Common myeloid progenitor, CD34-positive (primary cell): ENCODE results near the gene PKNOX2.

Source experiments
- CTCF ChIA-PET: fragments of 350-600 bp; sonication (Branson Sonifier 250); formaldehyde crosslinking; loops from one replicate; lab custom pipeline; 2021; ENCODE audit warnings: antibody characterized with exemption; lab: Charles Lee
- POLR2A ChIA-PET: fragments of 350-600 bp; sonication (Branson Sonifier 250); formaldehyde crosslinking; loops from one replicate; lab custom pipeline; 2021; ENCODE audit warnings: antibody characterized with exemption; lab: Charles Lee
- DNase-seq, 3 donors: peaks; one replicate each; pipeline versions ENCODE4 v3.0.0 to v3.0.0-alpha.2; 2013
- H3K27ac ChIP-seq, 2 experiments: 1 replicate in 1 of 2; 2 replicates in 1 of 2; pipeline ENCODE4 v1.7.0; 2013; ENCODE audit warnings: inconsistent platforms in 2 of 2, low read length in 2 of 2, mild to moderate bottlenecking in 2 of 2, low read depth in 1 of 2, moderate library complexity in 1 of 2; ENCODE audit not compliant: severe bottlenecking in 2 of 2, insufficient read depth in 1 of 2, poor library complexity in 1 of 2
- H3K27me3 ChIP-seq, 5 experiments: replicated peaks in 2 of 5; 1 replicate in 3 of 5; 2 replicates in 2 of 5; pipeline versions ENCODE4 v1.6.1 to v1.7.0; 2013; ENCODE audit warnings: low read length in 4 of 5, mild to moderate bottlenecking in 2 of 5, moderate library complexity in 2 of 5, inconsistent platforms in 1 of 5; ENCODE audit not compliant: insufficient read depth in 5 of 5, control insufficient read depth in 4 of 5
- H3K36me3 ChIP-seq, 4 experiments: 1 replicate in 2 of 4; 2 replicates in 2 of 4; pipeline versions ENCODE4 v1.6.1 to v1.7.0; 2013; ENCODE audit warnings: low read length in 3 of 4, control low read depth in 1 of 4, mild to moderate bottlenecking in 1 of 4; ENCODE audit not compliant: control insufficient read depth in 4 of 4, insufficient read depth in 4 of 4
- H3K4me1 ChIP-seq, 4 experiments: 1 replicate in 3 of 4; 2 replicates in 1 of 4; pipeline versions ENCODE4 v1.6.1 to v1.7.1; 2013; ENCODE audit warnings: low read length in 3 of 4, mild to moderate bottlenecking in 3 of 4, control low read depth in 1 of 4, inconsistent platforms in 1 of 4, moderate library complexity in 1 of 4; ENCODE audit not compliant: control insufficient read depth in 4 of 4, insufficient read depth in 4 of 4; ENCODE audit errors: control extremely low read depth in 1 of 4
- H3K4me3 ChIP-seq, 7 experiments: 1 replicate in 4 of 7; 2 replicates in 3 of 7; pipeline versions ENCODE4 v1.5.1 to v1.7.0; 2013; ENCODE audit warnings: mild to moderate bottlenecking in 7 of 7, low read length in 6 of 7, moderate library complexity in 6 of 7, inconsistent platforms in 2 of 7, low read depth in 2 of 7, control low read depth in 1 of 7; ENCODE audit not compliant: insufficient read depth in 4 of 7, control insufficient read depth in 1 of 7; ENCODE audit errors: extremely low read depth in 1 of 7
- H3K9me3 ChIP-seq, 5 experiments: 1 replicate in 4 of 5; 2 replicates in 1 of 5; pipeline versions ENCODE4 v1.6.1 to v1.7.1; 2013; ENCODE audit warnings: low read length in 4 of 5, mild to moderate bottlenecking in 2 of 5, inconsistent platforms in 1 of 5, low read depth in 1 of 5, moderate library complexity in 1 of 5; ENCODE audit not compliant: control insufficient read depth in 4 of 5, insufficient read depth in 2 of 5; ENCODE audit errors: control extremely low read depth in 1 of 5
- WGBS: methylation state at CpG from one replicate; pipeline ENCODE4 v1.1.5; 2013; ENCODE audit not compliant: insufficient coverage; 5-methylcytosine and 5-hydroxymethylcytosine counted together

PKNOX2 gene

DNA sequence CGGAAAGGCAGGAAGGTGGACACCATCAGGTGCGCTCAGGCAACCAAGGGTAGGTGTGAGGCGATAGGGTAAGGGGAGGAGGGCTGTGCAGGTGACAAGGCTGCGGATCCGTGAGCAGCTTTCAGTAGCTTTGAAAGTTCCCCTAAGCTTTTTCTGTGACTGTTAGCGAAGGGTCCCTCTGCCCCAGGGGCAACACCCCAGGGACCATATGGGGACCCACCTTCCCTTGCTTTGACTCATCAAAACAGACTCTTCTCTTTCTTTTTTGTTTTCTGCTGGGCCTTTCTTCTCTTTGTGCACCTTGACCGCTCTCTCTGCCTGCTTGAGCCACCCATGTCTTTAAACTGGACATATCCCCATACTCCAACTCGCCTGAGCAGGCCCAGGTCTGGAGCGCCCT is 194.6 kb downstream of the PKNOX2 start:
- no peak overlapping the region for H3K4me3 ChIP-seq
- 100% methylated on average over 7 of the region's 9 CpGs for WGBS
- ChIA-PET CTCF (interaction anchor here (0.6 to 1.3 kb wide), 3 partner anchors 9 to 194 kb away, joined by 3 to 4 read pairs (median 3); partner anchors contain the start of gene PKNOX2), POLR2A (no interaction called here)
- H3K27me3 ChIP-seq: peaks cover 0 to 5% (median 0%) of the 10 kb centered on the region in 5 experiments
- no peak overlapping the region for H3K27ac ChIP-seq
- H3K36me3 ChIP-seq: no peaks in the 10 kb centered on the region
- DNase-seq: no peak
- H3K9me3 ChIP-seq: no peaks in the 10 kb centered on the region
- H3K4me1 ChIP-seq: no peaks in the 10 kb centered on the region

DNA sequence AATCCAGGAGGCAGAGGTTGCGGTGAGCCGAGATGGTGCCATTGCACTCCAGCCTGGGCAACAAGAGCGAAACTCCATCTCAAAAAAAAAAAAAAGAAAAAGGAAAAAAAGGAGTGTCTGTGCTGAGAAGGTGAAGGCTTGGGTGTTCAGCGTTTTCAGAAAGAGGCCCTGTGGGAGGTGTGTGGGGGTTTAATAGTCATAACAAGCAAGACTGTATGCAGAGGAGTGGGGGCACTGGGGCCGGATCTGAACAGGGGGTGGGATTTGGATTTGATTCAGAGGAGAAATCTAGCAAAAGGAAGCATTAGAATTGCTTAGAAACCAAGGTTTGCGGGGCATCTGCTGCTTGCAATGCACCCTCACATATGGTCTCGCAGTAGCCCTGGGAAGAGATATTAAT is 195.5 kb downstream of the PKNOX2 start:
- Histone ChIP-seq H3K4me3 (no peak overlapping the region), H3K36me3 (no peaks in the 10 kb centered on the region), H3K27ac (no peak overlapping the region), H3K27me3 (peaks cover 0 to 5% (median 0%) of the 10 kb centered on the region in 5 experiments), H3K9me3 (no peaks in the 10 kb centered on the region), H3K4me1 (no peaks in the 10 kb centered on the region)
- WGBS: 91% methylated on average over 6 of the region's 7 CpGs
- no peak for DNase-seq
- ChIA-PET CTCF (interaction anchor here (1.3 kb wide), 1 partner anchor 14 kb away, joined by 4 read pairs; no protein-coding TSS in a partner anchor), POLR2A (interaction anchor here (0.7 kb wide), 1 partner anchor 380 kb away, joined by 3 read pairs; no protein-coding TSS in a partner anchor)

DNA sequence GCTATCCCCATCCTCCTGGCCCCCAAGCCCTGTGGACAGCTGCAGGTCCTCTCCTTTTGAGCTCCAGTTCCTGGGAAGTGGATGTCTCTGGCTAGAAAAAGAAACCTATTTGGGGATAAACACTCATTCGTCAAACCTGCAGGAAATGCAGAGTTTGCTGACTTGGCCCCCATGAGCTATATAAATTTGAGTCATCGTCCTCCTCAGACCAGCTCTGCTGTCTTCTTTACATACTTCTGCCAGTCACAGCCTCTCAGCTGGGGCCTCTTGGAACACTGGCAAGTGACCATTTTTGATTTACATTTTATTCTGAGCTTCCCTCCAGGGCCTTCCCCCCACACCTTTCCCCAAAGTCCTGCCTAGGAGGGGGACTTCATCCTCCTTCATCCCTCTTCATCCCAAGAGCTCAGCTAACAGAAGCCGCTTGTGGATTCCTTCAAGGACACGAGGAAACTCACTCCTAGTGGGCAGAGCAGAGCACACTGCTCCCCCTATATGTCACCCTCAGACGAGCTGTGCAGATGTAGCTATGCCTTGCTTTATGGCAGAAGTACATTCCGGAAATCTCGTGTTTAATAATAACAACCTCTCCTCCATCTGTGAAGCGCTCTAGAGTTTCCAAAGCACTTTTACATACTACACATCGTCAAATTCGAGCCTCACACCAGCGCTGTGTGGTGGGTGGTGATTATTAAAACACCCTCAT is 199.7 kb downstream of the PKNOX2 start:
- no peak overlapping the region for H3K4me3 ChIP-seq
- no peak overlapping the region for H3K27ac ChIP-seq
- CTCF ChIA-PET: interaction anchor here (0.9 to 1.4 kb wide), 3 partner anchors 12 to 23 kb away, joined by 3 to 4 read pairs (median 4); no protein-coding TSS in a partner anchor

DNA sequence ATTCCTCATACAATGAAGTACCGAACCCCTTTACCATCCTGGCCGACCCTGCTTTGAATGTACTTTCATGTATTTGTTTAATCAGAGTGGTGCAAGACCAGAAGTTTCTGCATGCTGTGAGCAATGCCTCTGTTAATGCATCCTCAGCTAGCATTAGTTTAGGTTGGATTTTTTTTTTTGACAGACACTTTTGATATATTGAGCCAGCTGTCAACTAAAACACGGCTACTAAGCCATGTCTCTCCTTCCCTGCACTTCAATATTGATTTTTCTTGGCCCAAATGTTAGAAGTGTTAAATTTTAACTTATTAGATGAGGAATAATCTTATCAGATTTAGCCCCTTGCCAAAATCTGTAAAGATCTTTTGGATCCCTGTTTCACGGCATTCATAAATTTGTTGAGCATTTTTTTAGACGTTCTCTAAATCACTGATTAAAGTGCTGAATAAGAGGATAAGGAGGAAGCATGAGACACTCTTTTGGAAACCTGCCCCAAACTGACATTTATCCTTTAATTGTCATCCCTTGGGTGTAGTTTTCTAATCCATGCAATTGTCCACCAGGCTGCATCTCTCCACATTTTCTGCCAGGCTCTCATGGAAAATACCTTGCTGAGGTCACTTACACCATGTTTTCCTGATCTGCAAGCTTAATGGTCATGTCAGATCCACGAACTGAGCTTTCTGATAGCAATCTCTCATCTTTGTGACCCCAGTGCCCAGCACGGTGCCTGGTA is 200.8 kb downstream of the PKNOX2 start:
- no peak for DNase-seq
- H3K27ac ChIP-seq: no peak overlapping the region
- no peaks in the 10 kb centered on the region for H3K36me3 ChIP-seq
- H3K4me3 ChIP-seq: no peak overlapping the region
- ChIA-PET POLR2A (no interaction called here), CTCF (interaction anchor here (1.1 to 1.6 kb wide), 2 partner anchors 37 to 272 kb away, joined by 3 to 4 read pairs; no protein-coding TSS in a partner anchor)
- H3K4me1 ChIP-seq: no peaks in the 10 kb centered on the region
- H3K9me3 ChIP-seq: no peaks in the 10 kb centered on the region
- H3K27me3 ChIP-seq: peaks cover 0 to 22% (median 13%) of the 10 kb centered on the region in 5 experiments
- WGBS: 88% methylated on average over 5 of the region's 7 CpGs

More for the DNA sequence above, 199.7 kb downstream of the PKNOX2 start:
- Histone ChIP-seq H3K4me1 (no peaks in the 10 kb centered on the region), H3K9me3 (no peaks in the 10 kb centered on the region), H3K36me3 (no peaks in the 10 kb centered on the region), H3K27me3 (peaks cover 0 to 16% (median 2%) of the 10 kb centered on the region in 5 experiments)
- DNase-seq: no peak
- 88% methylated on average over 5 of the region's 11 CpGs for WGBS
- POLR2A ChIA-PET: no interaction called here

DNA sequence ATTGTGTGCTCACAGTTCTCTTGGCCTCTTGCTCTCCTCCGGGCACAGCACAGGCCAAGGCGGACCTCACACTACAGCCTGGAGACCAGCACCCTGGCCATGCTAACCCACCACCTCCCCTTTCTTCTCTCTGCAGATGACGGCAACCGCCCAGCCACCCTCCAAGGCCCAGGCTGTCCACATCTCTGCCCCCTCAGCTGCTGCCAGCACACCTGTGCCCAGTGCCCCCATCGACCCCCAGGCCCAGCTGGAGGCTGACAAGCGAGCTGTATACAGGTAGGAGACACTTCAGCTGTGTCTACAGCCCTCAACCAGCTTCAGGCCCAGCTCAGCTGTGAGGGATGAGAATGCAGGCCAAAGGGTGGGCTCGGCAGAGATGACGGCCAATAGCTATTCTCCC is 203.2 kb downstream of the PKNOX2 start:
- DNase-seq: no peak
- no peaks in the 10 kb centered on the region for H3K36me3 ChIP-seq

DNA sequence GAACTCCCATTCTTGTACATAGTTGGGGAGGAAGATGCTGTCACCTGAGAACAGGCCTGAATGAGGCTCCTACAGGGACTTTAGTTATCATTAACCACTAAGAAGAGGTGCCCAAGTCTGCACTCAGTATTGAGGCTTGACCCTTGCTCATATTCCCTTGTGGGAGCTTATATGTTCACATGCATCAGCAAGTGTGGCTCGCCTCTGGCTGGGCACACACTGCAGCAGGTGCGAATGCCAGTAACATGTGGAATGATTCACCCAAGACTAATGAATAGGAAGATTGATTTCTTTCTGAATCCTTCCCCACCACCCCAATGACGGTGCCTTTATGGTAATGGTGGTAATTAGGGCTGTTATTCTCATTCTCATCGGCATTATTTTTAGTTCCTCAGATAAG is 204.2 kb downstream of the PKNOX2 start:
- Histone ChIP-seq H3K27ac (no peak overlapping the region), H3K4me3 (no peak overlapping the region), H3K4me1 (no peaks in the 10 kb centered on the region), H3K9me3 (no peaks in the 10 kb centered on the region), H3K27me3 (peaks cover 4 to 49% (median 31%) of the 10 kb centered on the region in 5 experiments), H3K36me3 (no peaks in the 10 kb centered on the region)
- 100% methylated on average over 3 of the region's 4 CpGs for WGBS
- ChIA-PET CTCF (interaction anchor here (1.3 to 1.4 kb wide), 2 partner anchors 20 to 34 kb away, joined by 3 to 4 read pairs; no protein-coding TSS in a partner anchor), POLR2A (no interaction called here)
- no peak for DNase-seq

More for the DNA sequence above, 203.2 kb downstream of the PKNOX2 start:
- CTCF ChIA-PET: interaction anchor here (1.4 kb wide), 1 partner anchor 36 kb away, joined by 4 read pairs; no protein-coding TSS in a partner anchor
- WGBS: 94% methylated on average over 5 of the region's 8 CpGs
- Histone ChIP-seq H3K27me3 (peaks cover 4 to 39% (median 32%) of the 10 kb centered on the region in 5 experiments), H3K4me3 (no peak overlapping the region), H3K4me1 (no peaks in the 10 kb centered on the region), H3K27ac (no peak overlapping the region), H3K9me3 (no peaks in the 10 kb centered on the region)
- POLR2A ChIA-PET: no interaction called here
